Measurements from ENCODE around the gene DPP6. TPM values are rescaled to one million over a fixed set of nuclear protein-coding genes. Genes with fewer than 3 reads are reported as not detected.

Gene DPP6
- total RNA-seq, 1 donor from 2014 or later: not detected

DNA sequence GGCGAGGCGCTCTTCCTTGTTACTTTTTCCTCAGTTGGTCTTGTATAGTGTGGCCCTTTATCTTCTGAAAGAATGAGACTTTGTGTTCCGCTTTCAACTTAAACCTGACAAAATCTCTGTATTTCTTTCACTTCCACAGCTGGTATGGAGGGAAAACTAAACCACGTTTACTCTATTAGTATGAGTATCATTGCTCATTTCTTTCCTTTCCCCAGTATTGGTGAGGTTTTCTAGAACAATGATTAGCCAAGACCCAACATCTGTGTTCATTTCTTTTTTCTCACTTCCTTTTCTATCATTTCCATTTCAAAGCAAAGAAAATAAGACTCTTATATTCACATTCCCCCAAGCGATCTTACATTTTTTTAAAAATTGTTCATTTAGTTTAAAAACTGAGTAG lies 785.4 kb downstream of the DPP6 start:
- Mint-ChIP-seq H3K9me3 (no peaks in the 10 kb centered on the region), H3K4me3 (no peak overlapping the region), H3K36me3 (ENCODE audit: low read depth) (no peaks in the 10 kb centered on the region), H3K27ac (no peak overlapping the region), H3K27me3 (peaks cover 4% of the 10 kb centered on the region), H3K4me1 (no peaks in the 10 kb centered on the region)
- POLR2A ChIA-PET: no interaction called here
- TF ChIP-seq, protein P1, sequence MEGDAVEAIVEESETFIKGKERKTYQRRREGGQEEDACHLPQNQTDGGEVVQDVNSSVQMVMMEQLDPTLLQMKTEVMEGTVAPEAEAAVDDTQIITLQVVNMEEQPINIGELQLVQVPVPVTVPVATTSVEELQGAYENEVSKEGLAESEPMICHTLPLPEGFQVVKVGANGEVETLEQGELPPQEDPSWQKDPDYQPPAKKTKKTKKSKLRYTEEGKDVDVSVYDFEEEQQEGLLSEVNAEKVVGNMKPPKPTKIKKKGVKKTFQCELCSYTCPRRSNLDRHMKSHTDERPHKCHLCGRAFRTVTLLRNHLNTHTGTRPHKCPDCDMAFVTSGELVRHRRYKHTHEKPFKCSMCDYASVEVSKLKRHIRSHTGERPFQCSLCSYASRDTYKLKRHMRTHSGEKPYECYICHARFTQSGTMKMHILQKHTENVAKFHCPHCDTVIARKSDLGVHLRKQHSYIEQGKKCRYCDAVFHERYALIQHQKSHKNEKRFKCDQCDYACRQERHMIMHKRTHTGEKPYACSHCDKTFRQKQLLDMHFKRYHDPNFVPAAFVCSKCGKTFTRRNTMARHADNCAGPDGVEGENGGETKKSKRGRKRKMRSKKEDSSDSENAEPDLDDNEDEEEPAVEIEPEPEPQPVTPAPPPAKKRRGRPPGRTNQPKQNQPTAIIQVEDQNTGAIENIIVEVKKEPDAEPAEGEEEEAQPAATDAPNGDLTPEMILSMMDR (IDR thresholded peaks at IDR 0.05): no peak
- intact Hi-C loops (cut with micrococcal nuclease): no loop called here
- DNase-seq: no peak
- ATAC-seq (ENCODE audit: low read depth): no peak
- CTCF ChIA-PET: no interaction called here

- ChIA-PET CTCF (no interaction called here), POLR2A (no interaction called here)
- Mint-ChIP-seq H3K27ac (no peak overlapping the region), H3K4me3 (no peak overlapping the region), H3K27me3 (peaks cover 8% of the 10 kb centered on the region), H3K4me1 (no peaks in the 10 kb centered on the region), H3K36me3 (ENCODE audit: low read depth) (no peaks in the 10 kb centered on the region), H3K9me3 (no peaks in the 10 kb centered on the region)
- intact Hi-C loops (cut with micrococcal nuclease): no loop called here
- ATAC-seq (ENCODE audit: low read depth): no peak
- TF ChIP-seq, protein P1 (IDR thresholded peaks at IDR 0.05): no peak
- DNase-seq: no peak
These were observed 787.9 kb downstream of the DPP6 start for GRCh38 chr7:154840086-154840485.

DNA sequence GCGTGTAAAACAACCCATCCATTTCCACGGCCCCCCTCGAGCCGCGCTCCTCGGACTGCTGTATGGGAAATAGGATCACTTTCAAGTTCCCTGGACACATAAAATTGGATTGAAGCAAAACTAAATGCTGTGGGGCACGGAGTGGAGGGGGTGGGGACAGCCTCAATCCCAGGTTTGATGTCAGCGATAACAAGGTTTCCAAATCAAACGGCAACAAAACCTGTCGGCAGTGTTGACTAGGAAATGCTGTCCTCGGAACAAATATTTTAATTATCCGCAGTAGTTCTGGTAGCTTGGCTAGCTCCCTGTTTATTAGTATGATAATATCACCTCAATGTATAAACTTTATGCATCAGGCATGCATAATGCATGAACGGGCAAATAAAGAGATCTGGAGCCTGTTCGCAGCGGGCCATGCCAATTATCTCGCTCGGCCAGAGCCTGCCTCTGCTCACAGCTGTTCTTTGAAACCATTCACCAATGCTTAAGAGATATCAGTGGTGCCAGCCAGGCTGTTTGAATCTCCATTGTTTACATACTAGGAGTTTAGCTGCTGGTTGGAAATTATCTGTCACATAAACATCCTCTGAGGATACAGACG lies 789.6 kb downstream of the DPP6 start:
- POLR2A ChIA-PET: no interaction called here
- DNase-seq (no peak), ATAC-seq (ENCODE audit: low read depth) (no peak)
- no peaks in the 10 kb centered on the region for H3K4me1 Mint-ChIP-seq
- CTCF ChIA-PET: no interaction called here
- peaks cover 8% of the 10 kb centered on the region for H3K27me3 Mint-ChIP-seq
- H3K36me3 Mint-ChIP-seq (ENCODE audit: low read depth): no peaks in the 10 kb centered on the region
- H3K4me3 Mint-ChIP-seq: no peak overlapping the region
- H3K27ac Mint-ChIP-seq: no peak overlapping the region
- no peaks in the 10 kb centered on the region for H3K9me3 Mint-ChIP-seq
- TF ChIP-seq, protein P1 (IDR thresholded peaks at IDR 0.05): no peak
- intact Hi-C loops (cut with micrococcal nuclease): no loop called here

DNA sequence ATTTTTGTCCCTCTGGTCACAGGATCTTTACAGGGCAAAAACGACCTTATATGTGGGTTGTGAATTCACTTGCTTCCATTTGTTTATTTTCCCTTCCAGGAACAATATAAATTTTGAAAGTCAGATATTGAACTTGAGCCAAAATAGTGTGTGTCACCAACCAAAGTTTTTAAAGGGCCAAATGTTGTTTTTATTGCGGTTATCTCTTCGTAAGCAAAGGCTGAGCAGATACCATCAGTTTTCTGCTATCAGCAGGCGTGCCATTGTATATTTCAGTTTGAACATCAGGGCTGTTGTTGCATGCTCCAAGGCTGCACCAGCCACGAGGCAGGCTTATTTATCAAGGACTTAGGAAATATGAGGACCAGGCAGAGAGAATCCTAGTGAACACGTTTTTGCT lies 790.4 kb downstream of the DPP6 start:
- no peak for ATAC-seq (ENCODE audit: low read depth)
- Mint-ChIP-seq H3K4me1 (no peaks in the 10 kb centered on the region), H3K27me3 (peaks cover 8% of the 10 kb centered on the region), H3K4me3 (no peak overlapping the region), H3K36me3 (ENCODE audit: low read depth) (no peaks in the 10 kb centered on the region), H3K9me3 (no peaks in the 10 kb centered on the region), H3K27ac (no peak overlapping the region)
- TF ChIP-seq, protein P1 (IDR thresholded peaks at IDR 0.05): no peak
- CTCF ChIA-PET: no interaction called here
- POLR2A ChIA-PET: no interaction called here
- DNase-seq: no peak
- intact Hi-C loops (cut with micrococcal nuclease): no loop called here

- TF ChIP-seq, protein P1 (IDR thresholded peaks at IDR 0.05): no peak
- H3K27me3 Mint-ChIP-seq: peaks cover 8% of the 10 kb centered on the region
- CTCF ChIA-PET: no interaction called here
- intact Hi-C loops (cut with micrococcal nuclease): no loop called here
- no peaks in the 10 kb centered on the region for H3K4me1 Mint-ChIP-seq
- no peak overlapping the region for H3K4me3 Mint-ChIP-seq
- H3K36me3 Mint-ChIP-seq (ENCODE audit: low read depth): no peaks in the 10 kb centered on the region
- DNase-seq: no peak
- POLR2A ChIA-PET: no interaction called here
- no peaks in the 10 kb centered on the region for H3K9me3 Mint-ChIP-seq
- H3K27ac Mint-ChIP-seq: no peak overlapping the region
- ATAC-seq (ENCODE audit: low read depth): no peak
These were observed 791.6 kb downstream of the DPP6 start for GRCh38 chr7:154843670-154844237.

All from activated B cell treated with CpG ODN at 0.5 μM for 24 hours (primary cell).